T-helper 2 cell treated with Interferon-gamma antibody and Interleukin-4, amounts not matched to agents 5 μg/mL and 100 μg/mL, for 36 hours (primary cell): ENCODE measurements around the gene ASPA.

Source experiments
- DNase-seq: peaks from one replicate; pipeline ENCODE4 v3.0.0; 2021; ENCODE audit warnings: low spot score
- H3K27ac Mint-ChIP-seq: one replicate; pipeline ENCODE4 v1.8.0; 2021; ENCODE audit warnings: mild to moderate bottlenecking, mixed read lengths
- H3K27me3 Mint-ChIP-seq: one replicate; pipeline ENCODE4 v1.8.0; 2021; ENCODE audit warnings: low read depth, mixed read lengths
- H3K36me3 Mint-ChIP-seq: one replicate; pipeline ENCODE4 v1.8.0; 2021; ENCODE audit warnings: low read depth, mixed read lengths
- H3K4me1 Mint-ChIP-seq: one replicate; pipeline ENCODE4 v1.8.0; 2021; ENCODE audit warnings: low read depth, mixed read lengths
- H3K4me3 Mint-ChIP-seq: one replicate; pipeline ENCODE4 v1.8.0; 2022; ENCODE audit warnings: mild to moderate bottlenecking, moderate library complexity, mixed read lengths
- H3K9me3 Mint-ChIP-seq: one replicate; pipeline ENCODE4 v1.8.0; 2021; ENCODE audit warnings: mixed read lengths

The ASPA gene

GRCh38 chr17:3551189-3551588 is 75.4 kb downstream of the ASPA start:
- Mint-ChIP-seq H3K9me3 (no peaks in the 10 kb centered on the region), H3K36me3 (no peaks in the 10 kb centered on the region), H3K27me3 (no peaks in the 10 kb centered on the region), H3K27ac (no peak overlapping the region), H3K4me3 (no peak overlapping the region), H3K4me1 (no peaks in the 10 kb centered on the region)
- no peak for DNase-seq

GRCh38 chr17:3552916-3553315 is 77.1 kb downstream of the ASPA start:
- Mint-ChIP-seq H3K4me3 (no peak overlapping the region), H3K36me3 (no peaks in the 10 kb centered on the region), H3K4me1 (no peaks in the 10 kb centered on the region), H3K27me3 (no peaks in the 10 kb centered on the region), H3K9me3 (no peaks in the 10 kb centered on the region), H3K27ac (no peak overlapping the region)
- no peak for DNase-seq
